Thyroid gland (tissue), 4 donors: Measurements from ENCODE around the gene HIP1.

ENCODE experiments used
- POLR2A ChIP-seq, 2 donors: fragments of 450-650 bp; IDR thresholded peaks; one replicate each; pipeline ENCODE4 v1.6.1; 2017; ENCODE audit warnings: antibody characterized with exemption in 2 of 2, mild to moderate bottlenecking in 2 of 2, moderate library complexity in 1 of 2
- TF ChIP-seq, protein P1 (sequence below), 6 experiments: fragments of 200-600 bp in 3 of 6; fragments of 450-650 bp in 3 of 6; sonication (generic) in 3 of 6; IDR thresholded peaks; one replicate each; pipeline ENCODE4 v1.5.1; 2016 to 2019; ENCODE audit warnings: antibody characterized with exemption in 6 of 6, mild to moderate bottlenecking in 2 of 6, inconsistent platforms in 1 of 6, moderate library complexity in 1 of 6

DNA sequence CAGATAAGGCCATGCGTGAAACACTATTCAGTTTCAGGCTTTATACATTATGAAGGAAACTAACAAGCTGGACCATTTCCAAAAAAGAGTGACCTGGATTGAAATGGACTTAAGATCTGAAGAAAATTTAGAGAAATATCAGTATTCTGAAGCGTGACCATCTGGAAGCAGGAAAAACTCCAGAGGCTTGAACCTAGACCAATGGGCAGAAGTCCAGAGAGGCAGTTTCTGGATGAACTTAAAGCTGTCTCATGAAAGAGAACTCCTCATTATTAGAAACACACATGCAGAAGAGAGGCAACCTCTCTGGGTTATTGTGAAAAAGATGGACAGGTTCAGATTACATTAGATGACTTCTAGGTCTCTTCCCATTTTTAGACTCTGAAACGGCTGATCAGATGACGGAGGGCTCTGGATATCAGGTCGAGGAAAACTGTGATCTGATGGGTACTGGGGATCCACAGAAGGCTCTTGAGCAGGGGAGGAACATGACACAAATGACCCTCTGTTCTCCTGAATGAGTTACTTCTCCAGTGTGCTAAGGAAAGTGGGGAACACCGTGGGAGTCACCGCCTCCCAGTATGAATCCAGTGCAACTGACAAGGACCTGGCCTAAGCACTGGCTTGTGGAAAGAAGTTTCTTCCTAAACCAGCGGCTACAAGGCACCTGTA is 130.2 kb downstream of the HIP1 start:
- TF ChIP-seq, protein P1, sequence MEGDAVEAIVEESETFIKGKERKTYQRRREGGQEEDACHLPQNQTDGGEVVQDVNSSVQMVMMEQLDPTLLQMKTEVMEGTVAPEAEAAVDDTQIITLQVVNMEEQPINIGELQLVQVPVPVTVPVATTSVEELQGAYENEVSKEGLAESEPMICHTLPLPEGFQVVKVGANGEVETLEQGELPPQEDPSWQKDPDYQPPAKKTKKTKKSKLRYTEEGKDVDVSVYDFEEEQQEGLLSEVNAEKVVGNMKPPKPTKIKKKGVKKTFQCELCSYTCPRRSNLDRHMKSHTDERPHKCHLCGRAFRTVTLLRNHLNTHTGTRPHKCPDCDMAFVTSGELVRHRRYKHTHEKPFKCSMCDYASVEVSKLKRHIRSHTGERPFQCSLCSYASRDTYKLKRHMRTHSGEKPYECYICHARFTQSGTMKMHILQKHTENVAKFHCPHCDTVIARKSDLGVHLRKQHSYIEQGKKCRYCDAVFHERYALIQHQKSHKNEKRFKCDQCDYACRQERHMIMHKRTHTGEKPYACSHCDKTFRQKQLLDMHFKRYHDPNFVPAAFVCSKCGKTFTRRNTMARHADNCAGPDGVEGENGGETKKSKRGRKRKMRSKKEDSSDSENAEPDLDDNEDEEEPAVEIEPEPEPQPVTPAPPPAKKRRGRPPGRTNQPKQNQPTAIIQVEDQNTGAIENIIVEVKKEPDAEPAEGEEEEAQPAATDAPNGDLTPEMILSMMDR (IDR thresholded peaks at IDR 0.05): no peak
- no peak for TF ChIP-seq POLR2A (IDR thresholded peaks at IDR 0.05)
